ENCODE data around the gene GALK2.

Gene GALK2

GRCh38 chr15:49215768-49216739 lies 46.0 kb downstream of the GALK2 start:
- Histone ChIP-seq H3K27me3 (ENCODE audit: control insufficient read depth, insufficient read depth, low read length, poor library complexity, severe bottlenecking) (no peaks in the 10 kb centered on the region), H3K27ac (ENCODE audit: insufficient read depth, low read depth, low read length, poor library complexity, severe bottlenecking) (no peak overlapping the region), H3K4me3 (ENCODE audit: insufficient read depth, low read depth, low read length) (no peak overlapping the region), H3K36me3 (ENCODE audit: control insufficient read depth, insufficient read depth, low read length) (peaks cover 3% of the 10 kb centered on the region), H3K4me1 (ENCODE audit: control insufficient read depth, insufficient read depth, low read length) (no peaks in the 10 kb centered on the region), H3K9me3 (ENCODE audit: control insufficient read depth, low read length) (no peaks in the 10 kb centered on the region)
- 81 to 84% methylated on average over 7 of the region's 7 CpGs for WGBS, 2 experiments

GRCh38 chr15:49223536-49224274 lies 53.7 kb downstream of the GALK2 start:
- Histone ChIP-seq H3K4me3 (ENCODE audit: insufficient read depth, low read depth, low read length) (no peak overlapping the region), H3K4me1 (ENCODE audit: control insufficient read depth, insufficient read depth, low read length) (no peaks in the 10 kb centered on the region), H3K27ac (ENCODE audit: insufficient read depth, low read depth, low read length, poor library complexity, severe bottlenecking) (no peak overlapping the region), H3K27me3 (ENCODE audit: control insufficient read depth, insufficient read depth, low read length, poor library complexity, severe bottlenecking) (no peaks in the 10 kb centered on the region), H3K9me3 (ENCODE audit: control insufficient read depth, low read length) (no peaks in the 10 kb centered on the region), H3K36me3 (ENCODE audit: control insufficient read depth, insufficient read depth, low read length) (no peaks in the 10 kb centered on the region)
- WGBS, 2 experiments: 73 to 76% methylated on average over 2 of the region's 3 CpGs

- Histone ChIP-seq H3K36me3 (ENCODE audit: control insufficient read depth, insufficient read depth, low read length) (no peaks in the 10 kb centered on the region), H3K27ac (ENCODE audit: insufficient read depth, low read depth, low read length, poor library complexity, severe bottlenecking) (no peak overlapping the region), H3K27me3 (ENCODE audit: control insufficient read depth, insufficient read depth, low read length, poor library complexity, severe bottlenecking) (no peaks in the 10 kb centered on the region), H3K4me3 (ENCODE audit: insufficient read depth, low read depth, low read length) (no peak overlapping the region), H3K9me3 (ENCODE audit: control insufficient read depth, low read length) (no peaks in the 10 kb centered on the region), H3K4me1 (ENCODE audit: control insufficient read depth, insufficient read depth, low read length) (no peaks in the 10 kb centered on the region)
- 92 to 93% methylated on average over 3 of the region's 3 CpGs for WGBS, 2 experiments
Measured at GRCh38 chr15:49225572-49226281, 55.7 kb downstream of the GALK2 start.

GRCh38 chr15:49227602-49228001 lies 57.6 kb downstream of the GALK2 start:
- H3K4me3 ChIP-seq (ENCODE audit: insufficient read depth, low read depth, low read length): no peak overlapping the region
- H3K36me3 ChIP-seq (ENCODE audit: control insufficient read depth, insufficient read depth, low read length): no peaks in the 10 kb centered on the region
- H3K27me3 ChIP-seq (ENCODE audit: control insufficient read depth, insufficient read depth, low read length, poor library complexity, severe bottlenecking): no peaks in the 10 kb centered on the region
- H3K9me3 ChIP-seq (ENCODE audit: control insufficient read depth, low read length): no peaks in the 10 kb centered on the region
- no peak overlapping the region for H3K27ac ChIP-seq (ENCODE audit: insufficient read depth, low read depth, low read length, poor library complexity, severe bottlenecking)
- no peaks in the 10 kb centered on the region for H3K4me1 ChIP-seq (ENCODE audit: control insufficient read depth, insufficient read depth, low read length)

GRCh38 chr15:49229922-49230321 lies 59.9 kb downstream of the GALK2 start:
- Histone ChIP-seq H3K36me3 (ENCODE audit: control insufficient read depth, insufficient read depth, low read length) (no peaks in the 10 kb centered on the region), H3K27ac (ENCODE audit: insufficient read depth, low read depth, low read length, poor library complexity, severe bottlenecking) (no peak overlapping the region), H3K4me1 (ENCODE audit: control insufficient read depth, insufficient read depth, low read length) (no peaks in the 10 kb centered on the region), H3K9me3 (ENCODE audit: control insufficient read depth, low read length) (no peaks in the 10 kb centered on the region), H3K27me3 (ENCODE audit: control insufficient read depth, insufficient read depth, low read length, poor library complexity, severe bottlenecking) (no peaks in the 10 kb centered on the region), H3K4me3 (ENCODE audit: insufficient read depth, low read depth, low read length) (no peak overlapping the region)
- WGBS, 2 experiments: 93 to 95% methylated on average over 5 of the region's 5 CpGs

GRCh38 chr15:49232236-49232806 lies 62.3 kb downstream of the GALK2 start:
- Histone ChIP-seq H3K9me3 (ENCODE audit: control insufficient read depth, low read length) (no peaks in the 10 kb centered on the region), H3K27ac (ENCODE audit: insufficient read depth, low read depth, low read length, poor library complexity, severe bottlenecking) (no peak overlapping the region), H3K27me3 (ENCODE audit: control insufficient read depth, insufficient read depth, low read length, poor library complexity, severe bottlenecking) (no peaks in the 10 kb centered on the region), H3K36me3 (ENCODE audit: control insufficient read depth, insufficient read depth, low read length) (no peaks in the 10 kb centered on the region), H3K4me1 (ENCODE audit: control insufficient read depth, insufficient read depth, low read length) (no peaks in the 10 kb centered on the region), H3K4me3 (ENCODE audit: insufficient read depth, low read depth, low read length) (no peak overlapping the region)
- 80 to 86% methylated on average over 2 of the region's 2 CpGs for WGBS, 2 experiments

- no peak overlapping the region for H3K4me3 ChIP-seq (ENCODE audit: insufficient read depth, low read depth, low read length)
- H3K36me3 ChIP-seq (ENCODE audit: control insufficient read depth, insufficient read depth, low read length): no peaks in the 10 kb centered on the region
- H3K27me3 ChIP-seq (ENCODE audit: control insufficient read depth, insufficient read depth, low read length, poor library complexity, severe bottlenecking): no peaks in the 10 kb centered on the region
- H3K27ac ChIP-seq (ENCODE audit: insufficient read depth, low read depth, low read length, poor library complexity, severe bottlenecking): no peak overlapping the region
- 47 to 49% methylated on average over 3 of the region's 3 CpGs for WGBS, 2 experiments
- H3K9me3 ChIP-seq (ENCODE audit: control insufficient read depth, low read length): no peaks in the 10 kb centered on the region
- no peaks in the 10 kb centered on the region for H3K4me1 ChIP-seq (ENCODE audit: control insufficient read depth, insufficient read depth, low read length)
Measured at GRCh38 chr15:49235446-49236124, 65.5 kb downstream of the GALK2 start.

- no peaks in the 10 kb centered on the region for H3K36me3 ChIP-seq (ENCODE audit: control insufficient read depth, insufficient read depth, low read length)
- H3K4me3 ChIP-seq (ENCODE audit: insufficient read depth, low read depth, low read length): no peak overlapping the region
- H3K27me3 ChIP-seq (ENCODE audit: control insufficient read depth, insufficient read depth, low read length, poor library complexity, severe bottlenecking): no peaks in the 10 kb centered on the region
- H3K27ac ChIP-seq (ENCODE audit: insufficient read depth, low read depth, low read length, poor library complexity, severe bottlenecking): no peak overlapping the region
- no peaks in the 10 kb centered on the region for H3K9me3 ChIP-seq (ENCODE audit: control insufficient read depth, low read length)
- no peaks in the 10 kb centered on the region for H3K4me1 ChIP-seq (ENCODE audit: control insufficient read depth, insufficient read depth, low read length)
Measured at GRCh38 chr15:49236869-49237268, 66.8 kb downstream of the GALK2 start.

- Histone ChIP-seq H3K4me1 (ENCODE audit: control insufficient read depth, insufficient read depth, low read length) (no peaks in the 10 kb centered on the region), H3K27me3 (ENCODE audit: control insufficient read depth, insufficient read depth, low read length, poor library complexity, severe bottlenecking) (no peaks in the 10 kb centered on the region), H3K27ac (ENCODE audit: insufficient read depth, low read depth, low read length, poor library complexity, severe bottlenecking) (no peak overlapping the region), H3K4me3 (ENCODE audit: insufficient read depth, low read depth, low read length) (no peak overlapping the region), H3K9me3 (ENCODE audit: control insufficient read depth, low read length) (no peaks in the 10 kb centered on the region), H3K36me3 (ENCODE audit: control insufficient read depth, insufficient read depth, low read length) (no peaks in the 10 kb centered on the region)
- 83 to 96% methylated on average over 2 of the region's 2 CpGs for WGBS, 2 experiments
Measured at GRCh38 chr15:49238342-49238741, 68.3 kb downstream of the GALK2 start.

Data from ectodermal cell (in vitro differentiated cells).